Neural cell (in vitro differentiated cells): ENCODE measurements around the gene CD247.

ENCODE experiments used
- CTCF ChIP-seq: fragments of 450-650 bp; IDR thresholded peaks from 2 replicates; pipeline ENCODE4 v1.5.1; 2014; ENCODE audit warnings: antibody characterized with exemption, mild to moderate bottlenecking, moderate library complexity; ENCODE audit not compliant: poor library complexity, severe bottlenecking
- EZH2 ChIP-seq: fragments of 200-600, 300-800 bp; shearing (Covaris generic), sonication (generic); IDR thresholded peaks from 2 replicates; pipeline ENCODE4 v1.6.1; 2014; ENCODE audit warnings: antibody characterized with exemption, low read length, borderline replicate concordance, mild to moderate bottlenecking; ENCODE audit not compliant: insufficient read depth, poor library complexity, severe bottlenecking

- TF ChIP-seq CTCF (no peak), EZH2 (no peak)
Observed at GRCh38 chr1:167489571-167490340, 28.6 kb downstream of the CD247 start.
